Activated naive CD8-positive, alpha-beta T cell treated with anti-CD3 and anti-CD28 coated beads, Interleukin-2, amount 50 U/mL, for 16 hours (primary cell): ENCODE measurements around the gene LMLN.
"Not testable (repeated sequence)": the region's sequence is repeated elsewhere in the genome, so short reads cannot be mapped to it uniquely, and the experiment has no call there.

Source experiments
- DNase-seq: peaks from one replicate; pipeline ENCODE4 v3.0.0-alpha.2; 2020; ENCODE audit warnings: low read depth, low spot score

Gene LMLN

DNA sequence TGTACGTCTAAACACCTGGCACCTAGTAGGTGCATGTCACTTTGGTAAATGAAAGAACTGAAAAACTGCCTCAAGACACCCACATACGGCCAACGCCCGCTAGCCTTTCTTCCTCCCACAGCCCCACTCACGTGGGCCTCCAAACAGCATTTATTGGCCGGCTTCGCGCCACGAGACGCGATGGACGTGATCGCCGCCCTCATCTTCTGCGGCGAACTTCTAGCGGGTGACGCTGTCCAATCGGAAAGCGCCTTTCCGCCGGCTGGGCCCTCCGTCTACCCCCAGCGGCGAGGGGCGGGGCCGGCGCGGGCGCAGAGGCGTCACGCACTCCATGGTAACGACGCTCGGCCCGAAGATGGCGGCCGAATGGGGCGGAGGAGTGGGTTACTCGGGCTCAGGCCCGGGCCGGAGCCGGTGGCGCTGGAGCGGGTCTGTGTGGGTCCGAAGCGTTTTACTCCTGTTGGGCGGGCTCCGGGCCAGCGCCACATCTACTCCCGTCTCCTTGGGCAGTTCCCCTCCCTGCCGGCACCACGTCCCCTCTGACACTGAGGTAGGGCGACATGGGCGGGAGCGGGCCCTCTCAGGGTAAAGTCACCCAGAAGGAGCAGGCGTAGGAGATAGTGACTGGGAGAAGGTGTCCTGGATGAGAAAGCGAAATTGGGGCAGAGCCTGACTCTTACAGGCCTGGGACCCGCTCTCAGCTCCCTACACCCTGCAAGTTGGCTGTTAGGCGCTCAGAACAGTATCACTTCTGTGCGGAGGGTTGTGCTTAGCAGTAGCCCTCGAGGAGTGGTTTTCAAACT lies at the start of gene LMLN:
Gene LMLN (plus strand): TSS at position 327 of the 803 bp plus-strand sequence. CDS start 29 bp downstream, at position 356.
- peak; percentile 85 for DNase-seq

DNA sequence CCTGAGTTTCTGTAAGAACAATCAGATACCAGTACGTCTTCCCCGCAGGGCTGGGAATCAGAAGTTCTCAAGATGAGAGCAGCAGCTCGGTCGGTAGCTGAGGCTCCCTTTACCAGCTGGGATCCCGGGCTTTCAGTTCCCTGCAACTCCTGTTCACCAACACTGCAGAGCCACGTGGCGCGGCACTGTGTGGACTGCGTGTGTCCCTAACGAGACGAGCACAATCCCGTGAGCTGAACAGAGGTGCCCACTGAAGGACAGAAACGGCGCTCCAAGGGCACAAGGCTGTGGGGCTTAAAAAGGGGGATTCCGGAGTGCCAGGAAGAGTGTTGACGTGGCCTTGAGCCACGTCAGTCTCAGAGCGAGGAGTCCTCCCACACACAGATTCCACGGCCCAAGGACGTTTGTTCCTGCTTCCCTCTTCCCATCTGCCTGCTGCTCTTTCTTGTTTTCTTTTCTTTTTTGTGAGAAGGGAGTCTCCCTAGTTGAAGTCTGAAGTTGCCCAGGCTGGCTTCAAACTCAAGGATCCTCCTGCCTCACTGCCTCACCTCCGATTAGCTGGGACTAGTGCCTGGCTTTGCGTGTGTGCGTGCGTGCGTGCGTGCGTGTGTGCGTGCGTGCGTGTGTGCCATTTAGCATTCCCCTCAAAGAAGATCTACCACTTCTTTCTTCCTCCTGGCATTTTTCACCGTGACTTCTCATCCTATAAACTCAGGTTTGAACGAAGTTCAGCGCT lies 47.1 kb upstream of the LMLN start:
- no peak for DNase-seq

DNA sequence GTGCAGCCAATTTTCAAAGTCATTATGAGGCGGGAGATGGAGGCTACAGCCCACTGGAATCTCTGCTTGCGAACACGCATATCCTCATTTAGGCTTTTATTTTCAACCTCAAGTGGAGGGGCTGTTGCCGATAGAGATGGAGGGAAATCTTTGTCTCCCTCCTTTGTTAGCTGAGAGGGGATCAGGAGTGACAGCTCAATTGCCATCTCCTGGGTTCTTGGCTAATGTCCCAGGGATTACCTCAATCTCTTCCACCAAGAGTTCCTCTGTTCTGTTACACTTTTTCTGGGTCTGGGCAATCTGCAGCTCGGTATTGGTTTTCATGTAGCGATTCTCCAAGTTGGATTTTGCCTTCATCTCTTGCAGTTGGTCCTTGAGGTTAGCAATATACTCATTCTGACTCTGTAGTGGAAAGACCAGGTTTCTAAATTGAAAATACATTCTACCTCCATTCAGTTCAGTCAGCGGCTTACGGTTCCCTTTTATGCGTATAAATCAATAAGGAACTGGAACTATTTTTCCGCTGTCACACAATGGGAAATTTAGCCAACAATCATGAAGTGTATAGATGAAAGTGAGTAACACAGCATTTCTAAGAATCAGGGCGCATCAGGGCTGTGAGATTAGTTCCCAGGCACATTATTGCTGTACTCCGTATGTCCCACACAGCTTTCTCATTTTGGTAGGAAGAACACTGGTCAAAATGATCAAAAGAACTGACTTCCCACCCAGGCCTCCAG lies 46.2 kb upstream of the LMLN start:
- DNase-seq, result no peak

GRCh38 chr3:197921429-197922275 lies 38.4 kb upstream of the LMLN start:
- not testable (repeated sequence) for DNase-seq

GRCh38 chr3:197926418-197926817 lies 33.6 kb upstream of the LMLN start:
- no peak for DNase-seq

DNA sequence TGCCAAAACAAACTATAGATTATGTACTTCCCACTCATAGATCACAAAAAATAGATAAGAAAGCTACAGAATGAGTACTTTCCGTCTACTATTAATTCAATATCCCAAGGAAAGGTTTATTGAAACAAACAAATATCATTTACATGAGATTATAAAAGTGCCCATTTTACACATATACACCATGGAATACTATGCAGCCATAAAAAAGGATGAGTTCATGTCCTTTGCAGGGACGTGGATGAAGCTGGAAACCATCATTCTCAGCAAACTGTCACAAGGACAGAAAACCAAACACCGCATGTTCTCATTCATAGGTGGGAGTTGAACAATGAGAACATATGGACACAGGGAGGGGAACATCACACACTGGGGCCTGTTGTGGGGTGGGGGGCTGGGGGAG lies 32.4 kb upstream of the LMLN start:
- DNase-seq, result not testable (repeated sequence)

- no peak for DNase-seq
Observed at GRCh38 chr3:197936819-197937384, 23.1 kb upstream of the LMLN start.

- DNase-seq, result no peak
Observed at GRCh38 chr3:197940745-197941384, 19.2 kb upstream of the LMLN start.

GRCh38 chr3:197942956-197943556 lies 17.0 kb upstream of the LMLN start:
- DNase-seq, result no peak

- no peak for DNase-seq
Observed at GRCh38 chr3:197949191-197949777, 10.7 kb upstream of the LMLN start.

DNA sequence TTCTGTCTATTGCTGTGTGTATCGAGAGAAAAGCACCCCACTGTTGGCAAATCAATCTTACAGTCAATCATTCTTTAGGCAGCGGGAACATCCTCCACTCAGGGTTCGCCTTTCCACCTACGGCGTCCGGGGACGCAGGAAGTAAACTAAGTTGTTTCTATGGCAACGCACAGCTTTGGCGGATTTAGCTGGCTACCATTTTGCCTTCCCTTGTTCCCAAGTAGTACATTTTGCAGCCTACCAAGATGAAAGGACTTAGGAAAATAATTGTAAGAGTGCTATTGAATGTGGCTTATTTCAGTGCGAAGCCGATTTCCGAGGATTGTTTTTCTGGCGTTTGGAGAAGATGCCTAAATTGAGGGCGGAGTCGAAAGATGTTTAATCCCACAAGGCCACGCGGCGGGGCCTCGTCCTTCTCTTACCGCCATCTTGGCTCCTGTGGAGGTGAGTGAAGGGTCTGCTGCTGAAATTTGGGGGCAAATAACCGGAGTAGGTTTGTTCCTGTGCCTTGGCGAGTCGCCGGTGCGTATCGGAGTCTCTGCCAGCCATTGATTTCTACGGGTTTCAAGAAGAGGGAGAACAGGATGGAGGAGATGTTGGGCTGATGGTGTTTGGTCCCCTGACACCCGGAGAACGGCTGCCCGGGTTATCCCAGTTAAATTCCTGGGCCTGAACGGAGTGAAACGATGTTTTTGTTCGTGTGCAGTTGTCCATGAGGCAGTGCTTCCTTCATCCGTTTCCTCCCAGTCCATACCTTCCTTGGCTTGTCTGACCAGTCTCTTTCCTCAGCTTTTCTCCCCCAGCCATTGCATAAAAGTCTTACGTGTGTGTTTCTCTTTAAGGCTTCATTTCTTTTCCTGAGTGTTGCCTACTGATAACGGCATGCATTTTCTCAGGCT lies 10.0 kb upstream of the LMLN start, which contains the start of gene RPL35A:
Gene RPL35A (plus strand): TSS at position 413 of the 899 bp plus-strand sequence. CDS start 778 bp downstream, outside the sequence.
- peak; percentile 58 for DNase-seq

DNA sequence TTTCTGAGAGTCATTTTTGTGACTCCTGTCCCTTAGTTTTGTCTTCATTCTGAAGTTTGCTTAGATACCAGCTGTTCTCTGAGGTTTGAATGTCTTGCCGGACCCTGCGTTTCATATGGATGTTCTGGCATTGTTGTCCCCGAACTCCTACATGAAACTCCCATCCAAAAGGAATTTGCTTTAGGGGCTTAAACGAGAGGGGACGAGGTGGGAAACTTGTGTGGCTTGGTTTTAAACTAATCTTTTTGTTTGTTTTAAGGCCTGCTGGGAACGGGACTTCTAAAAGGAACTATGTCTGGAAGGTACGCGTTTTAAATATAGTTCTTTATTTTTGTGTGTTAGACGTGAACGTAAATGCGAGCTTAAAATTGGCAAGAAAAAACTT lies 9.3 kb upstream of the LMLN start:
- no peak for DNase-seq

GRCh38 chr3:197951392-197951990 lies 8.5 kb upstream of the LMLN start:
- DNase-seq, result no peak

- no peak for DNase-seq
Observed at GRCh38 chr3:197952440-197952839, 7.6 kb upstream of the LMLN start.

DNA sequence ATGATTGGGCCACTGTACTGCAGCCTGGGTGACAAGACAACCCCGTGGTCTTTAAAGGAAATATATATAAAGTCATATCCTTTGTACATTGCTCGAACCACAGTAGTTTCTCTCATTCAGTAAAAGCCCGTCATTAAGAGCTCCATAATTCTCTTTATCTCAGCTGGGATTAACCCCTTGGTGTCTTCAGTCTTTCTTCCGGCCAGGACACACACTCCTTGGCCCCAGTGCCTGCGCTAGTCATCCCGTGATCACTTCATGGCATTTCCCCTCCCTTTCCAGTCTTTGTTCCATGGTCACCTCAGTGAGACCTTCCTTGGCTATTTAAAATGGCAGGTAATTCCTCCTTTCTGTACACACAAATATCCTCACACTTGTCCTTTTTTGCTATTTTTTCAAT lies 6.7 kb upstream of the LMLN start:
- no peak for DNase-seq

DNA sequence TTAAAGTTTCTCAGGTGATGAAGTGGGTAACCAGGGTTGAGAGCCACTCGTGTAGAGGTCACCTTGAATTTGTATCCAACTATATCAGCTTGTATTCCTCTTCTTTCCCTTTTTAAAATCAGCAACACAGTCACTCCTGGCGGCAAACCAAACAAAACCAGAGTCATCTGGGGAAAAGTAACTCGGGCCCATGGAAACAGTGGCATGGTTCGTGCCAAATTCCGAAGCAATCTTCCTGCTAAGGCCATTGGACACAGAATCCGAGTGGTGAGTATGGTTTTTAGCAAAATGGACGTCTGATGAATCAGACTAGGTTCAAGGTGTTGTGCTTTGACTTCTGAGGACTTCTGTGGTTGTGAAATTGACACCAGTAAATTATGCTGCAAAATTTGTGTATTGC lies 6.1 kb upstream of the LMLN start:
- no peak for DNase-seq

DNA sequence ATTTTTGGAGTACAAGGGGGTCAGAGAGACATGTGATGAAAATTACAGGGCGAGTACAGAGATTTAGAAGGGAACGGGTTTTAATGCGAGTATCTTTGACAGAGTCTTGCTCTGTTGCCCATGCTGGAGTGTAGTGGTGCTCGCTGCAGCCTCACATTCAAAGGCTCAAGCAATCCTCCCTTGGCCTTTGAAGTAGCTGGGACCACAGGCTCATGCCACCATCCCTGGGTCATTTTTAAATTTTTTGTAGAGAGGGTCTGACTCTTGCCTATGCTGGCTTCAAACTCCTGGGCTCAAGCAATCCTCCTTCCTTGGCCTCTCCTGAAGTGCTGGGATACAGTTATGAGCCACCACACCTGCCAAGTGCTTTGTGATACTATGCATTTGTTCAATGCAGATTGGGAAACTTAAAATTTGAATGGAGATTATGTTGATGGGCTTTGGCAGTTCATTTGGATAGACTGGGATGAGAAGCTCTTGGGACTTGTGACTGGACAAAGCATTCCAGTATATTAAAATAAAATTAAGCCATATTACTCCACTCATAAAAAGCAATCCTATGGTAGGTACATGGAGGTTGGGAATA lies 4.0 kb upstream of the LMLN start:
- no peak for DNase-seq

DNA sequence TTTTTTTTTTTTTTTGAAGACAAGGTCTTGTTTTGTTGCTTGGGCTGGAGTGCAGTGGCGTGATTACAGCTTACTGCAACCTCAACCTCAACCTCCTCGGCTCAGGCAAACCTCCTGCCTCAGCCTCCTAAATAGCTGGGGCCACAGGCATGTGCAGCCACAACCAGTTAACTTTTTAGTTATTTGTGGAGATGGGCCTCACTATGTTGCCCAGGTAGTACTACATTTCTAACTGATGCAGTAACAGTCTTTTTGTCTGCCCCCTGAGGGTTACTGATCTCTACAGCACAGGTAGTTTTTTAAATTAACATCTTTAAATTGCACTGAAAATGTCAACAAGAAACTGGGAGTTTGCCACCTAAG lies 3.4 kb upstream of the LMLN start:
- no peak for DNase-seq
